ENCODE data around the gene KCNIP4.

DNA sequence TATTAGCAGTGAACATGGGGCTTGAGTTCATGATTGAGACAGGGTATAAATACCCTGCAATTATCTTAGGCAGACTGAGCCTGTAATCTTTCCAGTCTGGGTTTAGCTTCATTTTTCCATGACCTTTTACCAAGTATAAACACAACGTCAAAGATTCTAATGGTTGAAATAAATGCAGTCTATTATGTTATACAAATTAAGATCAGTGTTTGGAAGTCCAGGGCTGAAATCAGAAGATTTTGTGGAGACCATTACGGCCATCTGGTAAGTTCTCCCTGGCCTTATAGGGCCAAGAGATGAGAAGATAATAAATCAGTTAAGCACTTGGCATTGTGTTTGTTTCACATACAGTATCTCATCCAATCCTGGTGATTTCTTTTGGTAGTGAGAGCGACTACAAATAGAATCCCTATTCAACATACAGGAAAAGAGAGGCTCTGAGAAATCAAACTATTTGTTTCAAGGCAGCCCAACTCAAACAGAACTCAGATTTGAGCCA, 822.5 kb downstream of the KCNIP4 start:
- TF ChIP-seq, protein P1, sequence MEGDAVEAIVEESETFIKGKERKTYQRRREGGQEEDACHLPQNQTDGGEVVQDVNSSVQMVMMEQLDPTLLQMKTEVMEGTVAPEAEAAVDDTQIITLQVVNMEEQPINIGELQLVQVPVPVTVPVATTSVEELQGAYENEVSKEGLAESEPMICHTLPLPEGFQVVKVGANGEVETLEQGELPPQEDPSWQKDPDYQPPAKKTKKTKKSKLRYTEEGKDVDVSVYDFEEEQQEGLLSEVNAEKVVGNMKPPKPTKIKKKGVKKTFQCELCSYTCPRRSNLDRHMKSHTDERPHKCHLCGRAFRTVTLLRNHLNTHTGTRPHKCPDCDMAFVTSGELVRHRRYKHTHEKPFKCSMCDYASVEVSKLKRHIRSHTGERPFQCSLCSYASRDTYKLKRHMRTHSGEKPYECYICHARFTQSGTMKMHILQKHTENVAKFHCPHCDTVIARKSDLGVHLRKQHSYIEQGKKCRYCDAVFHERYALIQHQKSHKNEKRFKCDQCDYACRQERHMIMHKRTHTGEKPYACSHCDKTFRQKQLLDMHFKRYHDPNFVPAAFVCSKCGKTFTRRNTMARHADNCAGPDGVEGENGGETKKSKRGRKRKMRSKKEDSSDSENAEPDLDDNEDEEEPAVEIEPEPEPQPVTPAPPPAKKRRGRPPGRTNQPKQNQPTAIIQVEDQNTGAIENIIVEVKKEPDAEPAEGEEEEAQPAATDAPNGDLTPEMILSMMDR (IDR thresholded peaks at IDR 0.05; ENCODE audit: extremely low read depth in 1 of 2, insufficient read depth in 1 of 2, low read depth in 1 of 2, low read length in 2 of 2): no peak
- no peak for TF ChIP-seq JUN (IDR thresholded peaks at IDR 0.05; ENCODE audit: borderline replicate concordance, insufficient read depth, insufficient read length, low read depth)

All from endothelial cell of umbilical vein (primary cell).